ENCODE measurements around the gene SERPINB12.

SERPINB12 gene

DNA sequence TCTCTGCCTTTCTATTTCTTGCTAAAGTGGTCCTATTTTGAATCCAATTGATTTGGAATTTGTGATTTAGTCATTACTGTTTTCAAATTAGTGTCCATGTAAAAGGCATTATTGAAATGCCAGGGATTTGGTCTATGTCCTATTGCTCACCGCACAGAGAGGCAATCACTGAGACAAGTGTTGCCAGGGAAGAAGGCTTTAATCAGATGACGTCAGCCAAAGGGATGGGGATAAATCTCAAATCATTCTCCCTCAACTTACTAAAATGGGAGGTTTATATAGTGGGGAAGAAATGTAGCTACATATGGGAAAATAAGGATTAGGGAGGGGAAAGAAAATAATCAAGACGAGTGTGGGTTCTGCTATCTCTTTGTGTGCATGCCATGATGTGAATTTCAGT lies 9.6 kb downstream of the SERPINB12 start:
- DNase-seq (ENCODE audit: low read depth in 2 of 2) = no peak

GRCh38 chr18:63552581-63552980 lies 10.4 kb downstream of the SERPINB12 start:
- no peak for DNase-seq (ENCODE audit: low read depth in 2 of 2)

GRCh38 chr18:63553081-63553480 lies 10.9 kb downstream of the SERPINB12 start:
- no peak for DNase-seq (ENCODE audit: low read depth in 2 of 2)

DNA sequence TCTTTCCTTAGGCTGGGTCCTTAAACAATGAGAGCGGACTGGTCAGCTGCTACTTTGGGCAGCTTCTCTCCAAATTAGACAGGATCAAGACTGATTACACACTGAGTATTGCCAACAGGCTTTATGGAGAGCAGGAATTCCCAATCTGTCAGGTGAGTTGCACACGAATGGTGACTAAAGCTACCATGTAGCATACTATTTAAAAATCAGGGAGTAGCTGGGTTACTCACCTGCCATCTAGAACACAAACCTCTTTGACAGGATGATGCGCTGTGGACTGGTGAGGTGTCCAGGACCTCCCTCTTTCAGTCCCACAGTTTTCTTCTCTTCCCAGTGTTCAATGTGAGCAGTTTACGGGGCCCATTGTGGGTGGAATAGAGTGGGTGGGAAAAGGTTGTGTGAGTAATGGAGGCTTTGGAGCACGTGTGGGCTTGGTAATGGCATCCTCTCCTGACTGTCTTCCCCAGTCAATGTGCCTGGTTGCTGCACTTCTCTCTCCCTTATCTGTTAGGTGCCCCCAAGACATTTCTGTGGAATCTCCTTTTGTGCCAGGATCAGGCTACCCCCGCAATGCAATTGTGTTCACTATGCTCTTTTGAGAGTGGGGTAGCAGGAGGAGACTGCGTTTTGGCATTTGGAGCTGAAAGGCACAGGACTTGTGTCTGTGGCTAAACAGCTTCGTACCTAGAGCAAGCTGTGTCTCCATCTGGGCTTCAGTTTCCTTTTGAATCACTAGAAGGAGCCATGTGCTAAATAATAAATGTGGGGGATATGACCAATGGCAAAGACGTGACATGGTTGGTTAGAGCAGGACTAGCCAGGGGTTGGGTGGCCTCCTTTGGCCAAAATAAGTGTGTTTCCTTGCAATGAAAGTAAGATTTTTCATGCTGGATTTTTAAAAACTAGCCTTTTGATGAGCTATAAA lies 17.7 kb downstream of the SERPINB12 start:
- DNase-seq (ENCODE audit: low read depth in 2 of 2) = no peak

- no peak for DNase-seq (ENCODE audit: low read depth in 2 of 2)
These were observed 20.1 kb downstream of the SERPINB12 start for GRCh38 chr18:63562284-63562683.

DNA sequence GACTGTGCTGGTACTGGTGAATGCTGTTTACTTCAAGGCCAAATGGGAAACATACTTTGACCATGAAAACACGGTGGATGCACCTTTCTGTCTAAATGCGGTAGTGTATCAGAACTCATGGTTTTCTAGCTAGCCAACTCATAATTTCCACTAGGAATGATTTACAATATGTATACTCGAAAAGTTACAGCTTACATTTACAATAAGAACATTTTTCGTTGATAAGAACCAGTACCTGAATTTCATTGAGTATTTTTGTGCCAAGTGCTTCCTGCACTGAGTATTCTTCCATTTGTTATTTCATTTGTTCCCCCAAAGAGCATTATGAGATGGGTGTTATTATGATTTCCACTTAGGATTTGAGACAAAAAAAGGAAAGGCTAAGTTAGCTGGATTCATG lies 21.9 kb downstream of the SERPINB12 start:
- no peak for DNase-seq (ENCODE audit: low read depth in 2 of 2)

- no peak for DNase-seq (ENCODE audit: low read depth in 2 of 2)
These were observed 22.4 kb downstream of the SERPINB12 start for GRCh38 chr18:63564561-63564960.

DNA sequence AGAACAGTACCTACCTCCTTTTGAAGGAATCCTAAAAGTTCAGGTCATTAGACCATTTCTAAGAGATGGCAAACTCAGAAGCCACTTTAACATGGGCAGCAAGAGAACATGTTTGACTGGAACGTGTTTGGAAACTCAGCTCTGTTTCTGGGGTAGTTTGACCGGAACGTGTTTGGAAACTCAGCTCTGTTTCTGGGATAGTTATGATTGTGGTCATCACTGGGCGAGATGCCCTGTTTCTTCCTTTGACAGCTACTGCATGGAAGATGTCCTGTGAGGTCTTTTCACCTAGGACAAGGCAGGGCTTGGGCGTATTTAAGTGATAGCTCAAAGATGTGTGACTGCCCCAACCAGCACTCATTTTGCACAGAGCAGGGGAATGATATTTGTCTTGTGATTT lies 25.1 kb downstream of the SERPINB12 start:
- DNase-seq (ENCODE audit: low read depth in 2 of 2) = no peak

DNA sequence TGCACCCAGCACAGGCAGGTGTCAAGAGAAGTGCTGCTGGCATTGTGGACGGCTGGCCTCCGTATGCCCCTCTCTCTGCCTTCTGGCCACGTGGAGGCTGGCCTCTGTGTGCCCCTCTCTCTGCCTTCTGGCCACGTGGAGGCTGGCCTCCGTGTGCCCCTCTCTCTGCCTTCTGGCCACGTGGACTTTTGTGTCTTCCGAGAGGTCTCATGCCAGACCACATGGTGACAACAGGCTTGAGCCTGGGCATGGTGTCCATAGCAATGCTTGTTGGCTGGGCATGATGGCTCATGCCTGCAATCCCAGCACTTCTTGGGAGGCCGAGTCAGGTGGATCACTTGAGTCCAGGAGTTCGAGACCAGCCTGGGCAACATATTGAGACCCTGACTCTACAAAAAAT lies 25.7 kb downstream of the SERPINB12 start:
- no peak for DNase-seq (ENCODE audit: low read depth in 2 of 2)

- DNase-seq (ENCODE audit: low read depth in 2 of 2) = no peak
These were observed 28.6 kb downstream of the SERPINB12 start for GRCh38 chr18:63570721-63571120.

DNA sequence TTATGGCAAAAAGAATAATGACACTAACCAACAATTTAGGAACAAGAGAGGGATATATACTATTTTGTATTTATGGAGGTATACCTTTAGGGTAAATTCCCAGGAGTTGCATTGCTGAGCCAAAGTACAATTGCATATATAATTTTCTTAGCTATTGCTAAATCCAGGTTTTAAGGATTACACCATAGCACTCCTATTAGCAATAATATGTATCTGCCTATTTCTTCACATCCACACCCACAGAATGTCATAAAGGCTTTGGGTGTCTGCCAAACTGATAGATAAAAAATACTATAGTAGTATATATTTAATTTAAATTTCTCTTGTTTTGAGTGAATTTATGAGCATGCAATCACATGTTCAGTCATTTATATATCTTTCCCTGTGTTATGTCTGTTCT lies 33.5 kb downstream of the SERPINB12 start:
- DNase-seq (ENCODE audit: low read depth in 2 of 2) = no peak

- DNase-seq (ENCODE audit: low read depth in 2 of 2) = no peak
These were observed 36.3 kb downstream of the SERPINB12 start for GRCh38 chr18:63578357-63578958.

DNA sequence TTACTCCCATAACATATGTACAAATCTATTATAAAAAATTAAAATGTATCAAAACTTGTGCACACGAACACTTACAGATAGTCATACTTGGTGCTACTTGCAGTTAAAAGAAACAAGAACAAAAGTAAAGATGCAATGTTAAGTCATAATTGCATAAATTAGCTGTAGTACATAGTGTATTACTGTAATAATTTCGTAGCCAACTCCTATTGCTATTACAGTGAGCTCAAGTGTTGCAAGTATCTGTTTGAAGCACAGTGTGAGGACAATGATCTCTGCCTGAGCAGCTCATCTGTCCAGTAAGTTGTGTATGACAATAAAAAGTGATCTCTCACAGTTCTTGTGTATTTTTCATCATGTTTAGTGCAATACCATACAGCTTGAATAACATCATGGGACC lies 37.4 kb downstream of the SERPINB12 start:
- DNase-seq (ENCODE audit: low read depth in 2 of 2) = no peak

- no peak for DNase-seq (ENCODE audit: low read depth in 2 of 2)
These were observed 43.8 kb downstream of the SERPINB12 start for GRCh38 chr18:63585988-63586387.

DNA sequence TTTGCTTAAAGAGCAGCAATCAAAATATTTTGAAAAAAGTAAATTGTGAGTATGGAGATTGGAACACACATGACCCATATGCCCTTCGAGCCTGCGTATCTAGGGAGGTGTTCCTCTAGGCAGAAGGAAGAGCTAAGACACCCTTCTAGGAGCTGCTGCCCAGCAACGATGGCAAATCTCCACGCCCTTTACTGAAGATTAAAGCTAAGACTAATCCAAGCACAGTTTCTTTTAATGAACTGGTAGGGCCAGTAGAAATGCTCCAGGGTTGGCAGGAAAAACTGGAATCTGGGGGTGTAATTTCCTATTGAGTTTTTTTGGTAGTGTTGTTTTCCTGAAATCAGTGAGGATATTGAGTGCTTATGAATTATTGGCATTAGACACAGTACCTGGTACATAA lies 44.3 kb downstream of the SERPINB12 start:
- DNase-seq (ENCODE audit: low read depth in 2 of 2) = no peak

DNA sequence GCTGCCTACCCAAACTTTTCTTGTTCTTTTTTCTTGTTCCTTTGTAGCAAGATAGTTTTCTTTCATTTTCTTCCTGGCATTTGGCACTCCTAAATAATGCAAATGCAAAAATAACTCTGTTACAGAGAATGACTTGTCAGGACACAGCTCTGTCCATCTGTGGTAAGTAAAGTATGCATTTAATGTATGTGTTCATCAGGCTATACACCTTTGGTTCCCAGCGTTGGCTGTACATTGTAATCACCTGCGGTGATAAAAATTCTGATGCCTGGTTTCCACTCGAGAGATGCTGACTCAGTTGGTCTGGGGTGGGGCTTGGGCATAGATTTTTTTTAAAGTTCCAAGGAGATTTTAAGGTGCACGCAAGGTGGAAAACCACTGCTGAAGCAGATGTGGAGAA lies 44.8 kb downstream of the SERPINB12 start, which contains the start of gene SERPINB13:
TSS of gene SERPINB13 (plus strand) at position 378 of the 400 bp plus-strand sequence. CDS start 1,325 bp downstream, outside the sequence.
- no peak for DNase-seq (ENCODE audit: low read depth in 2 of 2)

GRCh38 chr18:63588909-63589308 lies 46.7 kb downstream of the SERPINB12 start:
- DNase-seq (ENCODE audit: low read depth in 2 of 2) = no peak

- DNase-seq (ENCODE audit: low read depth in 2 of 2) = no peak
These were observed 48.2 kb downstream of the SERPINB12 start for GRCh38 chr18:63590373-63590772.

DNA sequence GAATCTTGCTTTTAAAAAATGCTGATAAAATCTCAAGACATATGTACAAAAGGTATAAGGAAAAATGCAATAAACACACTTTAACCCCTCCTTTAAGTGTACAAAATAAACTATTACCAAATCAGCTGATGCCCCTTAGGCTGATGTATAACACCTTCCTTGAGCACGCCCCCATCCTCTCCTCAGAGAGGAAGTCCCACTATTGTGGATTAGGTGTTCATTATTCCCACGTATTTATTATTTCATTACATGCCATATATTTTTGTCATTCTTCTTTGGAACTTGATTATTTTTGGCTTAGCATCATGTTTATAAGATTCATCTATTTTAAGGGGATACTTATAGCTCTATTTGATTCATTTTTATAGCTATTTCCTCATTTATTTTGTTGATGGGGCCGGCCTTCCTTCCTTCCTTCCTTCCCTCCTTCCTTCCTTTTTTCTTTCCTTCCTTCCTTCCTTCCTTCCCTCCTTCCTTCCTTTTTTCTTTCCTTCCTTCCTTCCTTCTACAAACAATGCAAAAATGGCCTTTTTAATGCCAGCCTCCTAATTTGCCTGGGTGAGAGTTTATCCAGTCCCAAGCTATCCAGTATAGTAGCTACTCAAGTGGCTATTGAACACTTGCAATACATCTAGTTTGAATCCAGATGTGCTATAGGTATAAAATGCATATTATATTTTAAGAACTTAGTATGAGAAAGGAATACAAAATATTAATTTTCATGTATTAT lies 49.0 kb downstream of the SERPINB12 start:
- no peak for DNase-seq (ENCODE audit: low read depth in 2 of 2)

DNA sequence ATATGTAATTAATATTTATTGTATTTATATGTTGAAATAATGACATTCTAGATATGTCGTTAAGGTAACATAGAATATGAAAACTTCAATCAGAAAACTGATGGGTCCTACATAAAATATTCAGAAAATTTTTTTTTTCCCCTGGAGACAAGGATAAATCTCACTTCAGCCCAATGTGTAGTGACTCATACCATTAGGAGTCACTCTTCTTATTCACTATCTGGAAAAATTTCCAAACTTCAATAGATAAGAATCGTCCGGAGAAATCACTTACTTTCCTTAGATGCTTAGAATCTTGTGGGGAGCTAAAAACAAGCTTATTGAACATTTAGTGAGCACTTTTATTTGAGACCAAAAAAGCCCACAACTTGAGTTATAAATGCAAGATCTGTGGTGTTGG lies 49.6 kb downstream of the SERPINB12 start:
- DNase-seq (ENCODE audit: low read depth in 2 of 2) = no peak

GRCh38 chr18:63592471-63592870 lies 50.3 kb downstream of the SERPINB12 start:
- no peak for DNase-seq (ENCODE audit: low read depth in 2 of 2)

- DNase-seq (ENCODE audit: low read depth in 2 of 2) = no peak
These were observed 54.8 kb downstream of the SERPINB12 start for GRCh38 chr18:63596964-63597363.
